IMR-90 (cell line): ENCODE data around the gene SAMD11. TPM values are rescaled to one million over a fixed set of nuclear protein-coding genes. Genes with fewer than 3 reads are reported as not detected.

ENCODE experiments used
- ATAC-seq: fragments of 200-7000 bp; cut with Tn5 transposase; 2 replicates; pipeline ENCODE4 v1.9.1; 2020; ENCODE audit warnings: low read depth, mild to moderate bottlenecking, moderate library complexity
- BruUV-seq: library from RNA; stranded (reverse); fragments of 400-500 nt; replicated peaks from 2 replicates; lab custom pipeline; 2021; lab: Mats Ljungman, UMichigan
- CTCF ChIA-PET: fragments of 300-600 bp; formaldehyde crosslinking; extraction: SDS; loops from one replicate; lab custom pipeline; 2021; ENCODE audit warnings: antibody characterized with exemption; lab: Yijun Ruan, JAX
- POLR2A ChIA-PET: fragments of 300-600 bp; sonication (Branson Sonifier 250); formaldehyde crosslinking; loops from one replicate; lab custom pipeline; 2022; ENCODE audit warnings: antibody characterized with exemption; ENCODE audit not compliant: unreplicated experiment; lab: Charles Lee
- DNase-seq: peaks from one replicate; pipeline ENCODE4 v3.0.0; 2013
- H2AFZ ChIP-seq: replicated peaks from 2 replicates; pipeline ENCODE3; 2013; ENCODE audit warnings: low read length, mild to moderate bottlenecking; ENCODE audit not compliant: poor library complexity
- H2AK5ac ChIP-seq: 2 replicates; pipeline ENCODE4 v1.6.1; 2013; ENCODE audit warnings: low read depth, low read length, inconsistent platforms
- H2AK9ac ChIP-seq: replicated peaks from 2 replicates; pipeline ENCODE3; 2013; ENCODE audit warnings: mild to moderate bottlenecking, low read depth, low read length, moderate library complexity; ENCODE audit not compliant: poor library complexity
- H2BK120ac ChIP-seq: 2 replicates; pipeline ENCODE4 v1.6.1; 2013; ENCODE audit warnings: low read depth, low read length, inconsistent platforms
- H2BK15ac ChIP-seq: 3 replicates; pipeline ENCODE4 v1.6.1; 2013; ENCODE audit warnings: low read depth, low read length, inconsistent platforms
- H2BK20ac ChIP-seq: 2 replicates; pipeline ENCODE4 v1.6.1; 2013; ENCODE audit warnings: low read depth, mild to moderate bottlenecking, inconsistent platforms, low read length, moderate library complexity
- H2BK5ac ChIP-seq: 2 replicates; pipeline ENCODE4 v1.6.1; 2013; ENCODE audit warnings: mild to moderate bottlenecking, low read depth, low read length, inconsistent platforms; ENCODE audit not compliant: poor library complexity, severe bottlenecking
- H3K14ac ChIP-seq: replicated peaks from 2 replicates; pipeline ENCODE4 v1.6.1; 2013; ENCODE audit warnings: low read depth, low read length, inconsistent platforms
- H3K18ac ChIP-seq: 2 replicates; pipeline ENCODE4 v1.6.1; 2013; ENCODE audit warnings: low read depth, low read length, control low read depth
- H3K23ac ChIP-seq: 2 replicates; pipeline ENCODE4 v1.6.1; 2013; ENCODE audit warnings: low read depth, low read length, inconsistent platforms
- H3K27ac ChIP-seq: 2 replicates; pipeline ENCODE4 v1.5.1; 2013; ENCODE audit warnings: mild to moderate bottlenecking, control low read depth, low read length; ENCODE audit not compliant: insufficient read depth
- H3K27me3 ChIP-seq: 2 replicates; pipeline ENCODE4 v1.6.1; 2013; ENCODE audit warnings: low read length; ENCODE audit not compliant: control insufficient read depth, insufficient read depth
- H3K36me3 ChIP-seq: 2 replicates; pipeline ENCODE4 v1.6.1; 2013; ENCODE audit warnings: low read length, mixed read lengths; ENCODE audit not compliant: control insufficient read depth, insufficient read depth
- H3K4ac ChIP-seq: 2 replicates; pipeline ENCODE4 v1.6.1; 2013; ENCODE audit warnings: low read depth, low read length, inconsistent platforms
- H3K4me1 ChIP-seq: 2 replicates; pipeline ENCODE4 v1.6.1; 2013; ENCODE audit warnings: low read length, mixed read lengths; ENCODE audit not compliant: control insufficient read depth, insufficient read depth
- H3K4me2 ChIP-seq: 2 replicates; pipeline ENCODE4 v1.6.1; 2013; ENCODE audit warnings: low read depth, mild to moderate bottlenecking, control low read depth, low read length, moderate library complexity
- H3K4me3 ChIP-seq: 2 replicates; pipeline ENCODE4 v1.5.1; 2013; ENCODE audit warnings: low read depth, mild to moderate bottlenecking, control low read depth, low read length, moderate library complexity; ENCODE audit not compliant: insufficient read depth
- H3K56ac ChIP-seq: 2 replicates; pipeline ENCODE4 v1.6.1; 2013; ENCODE audit warnings: low read length, inconsistent platforms; ENCODE audit not compliant: insufficient read depth; ENCODE audit errors: extremely low read depth
- H3K79me1 ChIP-seq, 2 experiments: 2 replicates each; pipeline ENCODE4 v1.6.1; 2013; ENCODE audit warnings: low read length in 2 of 2, inconsistent platforms in 1 of 2, low read depth in 1 of 2
- H3K9ac ChIP-seq: 2 replicates; pipeline ENCODE4 v1.6.1; 2013; ENCODE audit warnings: low read depth, low read length, control low read depth
- H3K9me1 ChIP-seq: 2 replicates; pipeline ENCODE4 v1.6.1; 2013; ENCODE audit warnings: low read length, inconsistent platforms; ENCODE audit not compliant: insufficient read depth
- H3K9me3 ChIP-seq: 2 replicates; pipeline ENCODE4 v1.6.1; 2013; ENCODE audit warnings: low read length; ENCODE audit not compliant: control insufficient read depth, insufficient read depth
- H4K20me1 ChIP-seq: 2 replicates; pipeline ENCODE4 v1.6.1; 2013; ENCODE audit warnings: low read length, inconsistent platforms; ENCODE audit not compliant: insufficient read depth
- H4K5ac ChIP-seq: 2 replicates; pipeline ENCODE4 v1.6.1; 2013; ENCODE audit warnings: mild to moderate bottlenecking, low read depth, low read length, control low read depth
- H4K8ac ChIP-seq, 2 experiments: 2 replicates each; pipeline ENCODE4 v1.6.1; 2013; ENCODE audit warnings: low read depth in 2 of 2, low read length in 2 of 2, control low read depth in 1 of 2, inconsistent platforms in 1 of 2
- H4K91ac ChIP-seq: 2 replicates; pipeline ENCODE4 v1.6.1; 2013; ENCODE audit warnings: low read depth, low read length, inconsistent platforms; ENCODE audit not compliant: insufficient read depth
- BHLHE40 ChIP-seq: fragments of 150-350 bp; IDR thresholded peaks from 2 replicates; pipeline ENCODE4 v1.6.1; 2016; ENCODE audit warnings: mild to moderate bottlenecking, low read depth, low read length
- CEBPB ChIP-seq: IDR thresholded peaks from 2 replicates; pipeline ENCODE4 v1.6.1; 2012; ENCODE audit warnings: low read depth, low read length, improper control_type of control experiment
- ELK1 ChIP-seq: fragments of 150-350 bp; IDR thresholded peaks from 2 replicates; pipeline ENCODE4 v1.6.1; 2016; ENCODE audit warnings: low read depth, mild to moderate bottlenecking, low read length, moderate library complexity, borderline replicate concordance
- FOS ChIP-seq: fragments of 150-350 bp; IDR thresholded peaks from 2 replicates; pipeline ENCODE4 v1.6.1; 2016; ENCODE audit warnings: low read depth, low read length
- MAFK ChIP-seq: IDR thresholded peaks from 2 replicates; pipeline ENCODE4 v1.6.1; 2012; ENCODE audit warnings: low read depth, low read length, improper control_type of control experiment
- MAZ ChIP-seq: IDR thresholded peaks from 2 replicates; pipeline ENCODE4 v1.6.1; 2012; ENCODE audit warnings: low read depth, mild to moderate bottlenecking, low read length, improper control_type of control experiment, moderate library complexity, borderline replicate concordance
- RAD21 ChIP-seq: IDR thresholded peaks from 2 replicates; pipeline ENCODE4 v1.6.1; 2012; ENCODE audit warnings: low read length, improper control_type of control experiment
- SMC3 ChIP-seq: fragments of 150-350 bp; IDR thresholded peaks from 2 replicates; pipeline ENCODE4 v1.6.1; 2016; ENCODE audit warnings: low read depth, mild to moderate bottlenecking, antibody characterized with exemption, low read length, moderate library complexity
- WGBS, 2 experiments: methylation state at CpG; one replicate each; pipeline versions ENCODE4 v1.1.5 to v1.1.7; 2013; ENCODE audit warnings: missing lambda C conversion rate in 2 of 2; ENCODE audit not compliant: insufficient read length in 1 of 2; ENCODE audit errors: extremely low coverage in 2 of 2; 5-methylcytosine and 5-hydroxymethylcytosine counted together
- dilution Hi-C: fragments of 300-500 bp; cut with HindIII; formaldehyde crosslinking; loops from one replicate; pipeline ENCODE4 v1.14.3; 2018; ENCODE audit warnings: low sequenced_read_pairs; ENCODE audit not compliant: unreplicated experiment
- in situ Hi-C: fragments of 300-500 bp; cut with MboI; formaldehyde crosslinking; loops from 3 replicates; pipeline ENCODE4 v1.14.3; 2019; ENCODE audit warnings: low sequenced_read_pairs, inconsistent platforms, mixed read lengths
- intact Hi-C: fragments of 100-400 bp; cut with micrococcal nuclease; formaldehyde crosslinking; loops from 2 replicates; pipeline ENCODE4 v1.10.0; 2022
- polyA plus RNA-seq, 3 experiments: library from polyadenylated mRNA; depleted of rRNA; stranded (reverse); fragments of >200 nt; gene quantifications; 2 replicates each; pipeline ENCODE4 v1.2.3, GENCODE V29; 2012; ENCODE audit warnings: low replicate concordance in 1 of 3
- total RNA-seq: library from RNA; depleted of rRNA; stranded (reverse); fragments of >200 nt; gene quantifications from 2 replicates; pipeline ENCODE4 v1.2.3, GENCODE V29; 2012
- TF ChIP-seq, protein P1 (sequence below): fragments of 150-350 bp; IDR thresholded peaks from 2 replicates; pipeline ENCODE4 v1.6.1; 2017; ENCODE audit warnings: mild to moderate bottlenecking, antibody characterized with exemption, low read length, low read depth

Gene SAMD11
- total and polyA plus RNA-seq, 2 of the 4 experiments (the other 2 are of a cell fraction): 5.9 to 22.9 TPM

- Histone ChIP-seq H3K9me1 (peaks cover 5% of the 10 kb centered on the region), H4K8ac (no peak overlapping the region), H3K36me3 (peaks cover 2% of the 10 kb centered on the region; the same call in 1 of the 2 replicates), H3K27ac (no peak overlapping the region), H2BK5ac (no peak overlapping the region), H3K56ac (no peak overlapping the region), H2AFZ (no peak overlapping the region), H2BK120ac (no peak overlapping the region), H3K4me2 (no peak overlapping the region), H2BK20ac (no peak overlapping the region), H2AK5ac (peak overlapping the region; percentile 33; the same call in 1 of the 2 replicates), H4K20me1 (no peaks in the 10 kb centered on the region; the same call in 1 of the 2 replicates), H4K91ac (no peak overlapping the region; the same call in 1 of the 2 replicates), H3K18ac (no peak overlapping the region), H2AK9ac (peak overlapping the region; percentile 24), H3K4ac (no peak overlapping the region), H3K14ac (no peak overlapping the region), H3K79me1 (peaks cover 4 to 8% of the 10 kb centered on the region in 2 experiments; a peak in 1 of 4 replicates), H4K5ac (no peak overlapping the region), H2BK15ac (no peak overlapping the region), H3K4me3 (no peak overlapping the region), H3K9ac (no peak overlapping the region), H3K27me3 (no peaks in the 10 kb centered on the region; the same call in 1 of the 2 replicates), H3K23ac (no peak overlapping the region), H3K4me1 (peaks cover 19% of the 10 kb centered on the region), H3K9me3 (no peaks in the 10 kb centered on the region)
- 73% methylated on average over 13 of the region's 22 CpGs; no CpG with 5 or more reads in 1 of the 2 experiments for WGBS, 2 experiments
- intact Hi-C loops (no loop called here), dilution Hi-C loops (no loop called here), in situ Hi-C loops (no loop called here)
- TF ChIP-seq BHLHE40 (no peak), SMC3 (no peak), RAD21 (no peak), CEBPB (no peak), MAZ (no peak), FOS (no peak), MAFK (no peak), ELK1 (no peak)
- TF ChIP-seq, protein P1, sequence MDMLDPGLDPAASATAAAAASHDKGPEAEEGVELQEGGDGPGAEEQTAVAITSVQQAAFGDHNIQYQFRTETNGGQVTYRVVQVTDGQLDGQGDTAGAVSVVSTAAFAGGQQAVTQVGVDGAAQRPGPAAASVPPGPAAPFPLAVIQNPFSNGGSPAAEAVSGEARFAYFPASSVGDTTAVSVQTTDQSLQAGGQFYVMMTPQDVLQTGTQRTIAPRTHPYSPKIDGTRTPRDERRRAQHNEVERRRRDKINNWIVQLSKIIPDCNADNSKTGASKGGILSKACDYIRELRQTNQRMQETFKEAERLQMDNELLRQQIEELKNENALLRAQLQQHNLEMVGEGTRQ: no peak
- ChIA-PET CTCF (no interaction called here), POLR2A (no interaction called here)
- DNase-seq: no peak
- no peak for ATAC-seq
- BruUV-seq: no TSS peak
These were observed 6.1 kb upstream of the SAMD11 start for GRCh38 chr1:917466-918091.
